HepG2 (cell line): Measurements from ENCODE around the gene ASB16. TPM values are rescaled to one million over a fixed set of nuclear protein-coding genes. Genes with fewer than 3 reads are reported as not detected.
A peak's percentile ranks its signal among the peaks of the same experiment; 100 is the strongest.

Experiments
- ATF7-NPFF ChIP-seq: sonication (generic); formaldehyde crosslinking; IDR thresholded peaks from 2 replicates; pipeline ENCODE4 v1.8.1; 2023; ENCODE audit warnings: mild to moderate bottlenecking, low read depth, missing genetic modification reagents, moderate library complexity
- BRCA1 ChIP-seq: sonication (generic); formaldehyde crosslinking; IDR thresholded peaks from 2 replicates; pipeline ENCODE4 v1.4.0; 2020; ENCODE audit warnings: missing genetic modification reagents
- CCDC6 ChIP-seq: sonication (generic); formaldehyde crosslinking; IDR thresholded peaks from 2 replicates; pipeline ENCODE4 v1.8.1; 2022; ENCODE audit warnings: mild to moderate bottlenecking, missing genetic modification reagents, moderate library complexity
- EHMT2 ChIP-seq: fragments of 200-600 bp; sonication (generic); IDR thresholded peaks from 2 replicates; pipeline ENCODE4 v1.7.0; 2017; ENCODE audit warnings: antibody characterized with exemption, low read depth, low read length, borderline replicate concordance
- GTF2F1 ChIP-seq: fragments of 150-350 bp; IDR thresholded peaks from 2 replicates; pipeline ENCODE4 v1.6.1; 2014; ENCODE audit warnings: low read length
- HMGA1 ChIP-seq: sonication (generic); formaldehyde crosslinking; conservative IDR thresholded peaks from 2 replicates; pipeline ENCODE4 v1.4.0; 2020; ENCODE audit warnings: missing genetic modification reagents
- HMGXB4 ChIP-seq, 2 experiments: sonication (generic) in 1 of 2; formaldehyde crosslinking in 1 of 2; IDR thresholded peaks; 2 replicates each; pipeline versions ENCODE4 v1.4.0 to v1.6.1; 2018 to 2020; ENCODE audit warnings: missing genetic modification reagents in 2 of 2, borderline replicate concordance in 1 of 2, low read depth in 1 of 2, mild to moderate bottlenecking in 1 of 2, missing biosample characterization in 1 of 2
- HOXA3 ChIP-seq: sonication (generic); formaldehyde crosslinking; IDR thresholded peaks from 2 replicates; pipeline ENCODE4 v1.5.0; 2020; ENCODE audit warnings: missing genetic modification reagents
- HOXA5 ChIP-seq: sonication (generic); formaldehyde crosslinking; IDR thresholded peaks from 2 replicates; pipeline ENCODE4 v1.4.0; 2020; ENCODE audit warnings: missing genetic modification reagents
- MTF1 ChIP-seq: sonication (generic); formaldehyde crosslinking; IDR thresholded peaks from 2 replicates; pipeline ENCODE4 v1.5.0; 2020; ENCODE audit warnings: missing genetic modification reagents
- MXD4 ChIP-seq: IDR thresholded peaks from 2 replicates; pipeline ENCODE4 v1.6.1; 2016; ENCODE audit warnings: mild to moderate bottlenecking, missing biosample characterization, missing genetic modification reagents
- NCOR1 ChIP-seq: fragments of 200-600 bp; sonication (generic); IDR thresholded peaks from 2 replicates; pipeline ENCODE4 v1.7.0; 2017; ENCODE audit warnings: antibody characterized with exemption, low read length, borderline replicate concordance
- NR1H2 ChIP-seq: sonication (generic); formaldehyde crosslinking; IDR thresholded peaks from 2 replicates; pipeline ENCODE4 v1.8.1; 2022; ENCODE audit warnings: low read depth, missing genetic modification reagents, borderline replicate concordance
- PAWR ChIP-seq: sonication (generic); formaldehyde crosslinking; IDR thresholded peaks from 2 replicates; pipeline ENCODE4 v1.4.0; 2020; ENCODE audit warnings: missing genetic modification reagents, mild to moderate bottlenecking, borderline replicate concordance
- PAX8 ChIP-seq: sonication (generic); formaldehyde crosslinking; IDR thresholded peaks from 2 replicates; pipeline ENCODE4 v1.8.0; 2022; ENCODE audit warnings: mild to moderate bottlenecking, missing genetic modification reagents, borderline replicate concordance
- POLR2A ChIP-seq, 2 experiments: IDR thresholded peaks; 2 replicates each; pipeline ENCODE4 v1.6.1; 2011; ENCODE audit warnings: low read depth in 2 of 2, low read length in 2 of 2, mild to moderate bottlenecking in 1 of 2, moderate library complexity in 1 of 2; ENCODE audit not compliant: insufficient read depth in 1 of 2
- SOX5 ChIP-seq: IDR thresholded peaks from 2 replicates; pipeline ENCODE4 v1.6.1; 2016; ENCODE audit warnings: borderline replicate concordance
- SRSF9 ChIP-seq: fragments of 200-400 bp; formaldehyde crosslinking; IDR thresholded peaks from 2 replicates; pipeline ENCODE4 v1.6.1; 2018; ENCODE audit warnings: borderline replicate concordance, mild to moderate bottlenecking, low read depth, low read length; ENCODE audit not compliant: insufficient read depth, poor library complexity, severe bottlenecking
- TAF15 ChIP-seq: fragments of 200-400 bp; formaldehyde crosslinking; IDR thresholded peaks from one replicate; pipeline ENCODE4 v1.6.1; 2018; ENCODE audit warnings: mild to moderate bottlenecking, low read depth, low read length; ENCODE audit not compliant: poor library complexity, severe bottlenecking
- WIZ ChIP-seq: sonication (generic); formaldehyde crosslinking; IDR thresholded peaks from 2 replicates; pipeline ENCODE4 v1.5.1; 2020; ENCODE audit warnings: mild to moderate bottlenecking, missing genetic modification reagents
- ZBTB1 ChIP-seq: sonication (generic); formaldehyde crosslinking; IDR thresholded peaks from 2 replicates; pipeline ENCODE4 v1.4.0; 2020; ENCODE audit warnings: missing genetic modification reagents, borderline replicate concordance
- ZFX ChIP-seq: sonication (generic); formaldehyde crosslinking; IDR thresholded peaks from 2 replicates; pipeline ENCODE4 v1.4.0; 2020; ENCODE audit warnings: mild to moderate bottlenecking, low read depth, missing genetic modification reagents, moderate library complexity
- ZNF446 ChIP-seq: sonication (generic); formaldehyde crosslinking; IDR thresholded peaks from 2 replicates; pipeline ENCODE4 v1.5.0; 2020; ENCODE audit warnings: mild to moderate bottlenecking, missing genetic modification reagents
- ZNF530 ChIP-seq: sonication (generic); formaldehyde crosslinking; IDR thresholded peaks from 2 replicates; pipeline ENCODE4 v1.5.0; 2020; ENCODE audit warnings: low read depth, mild to moderate bottlenecking, missing genetic modification reagents
- ZNF547 ChIP-seq: sonication (generic); formaldehyde crosslinking; IDR thresholded peaks from 2 replicates; pipeline ENCODE4 v1.5.1; 2020; ENCODE audit warnings: mild to moderate bottlenecking, missing genetic modification reagents
- ZNF615 ChIP-seq: sonication (generic); formaldehyde crosslinking; IDR thresholded peaks from 2 replicates; pipeline ENCODE4 v1.5.0; 2020; ENCODE audit warnings: mild to moderate bottlenecking, missing genetic modification reagents, borderline replicate concordance
- ZNF660 ChIP-seq: sonication (generic); formaldehyde crosslinking; IDR thresholded peaks from 2 replicates; pipeline ENCODE4 v1.5.1; 2020; ENCODE audit warnings: mild to moderate bottlenecking, low read depth, missing genetic modification reagents, borderline replicate concordance
- ZNF782 ChIP-seq: sonication (generic); formaldehyde crosslinking; IDR thresholded peaks from 2 replicates; pipeline ENCODE4 v1.4.0; 2020; ENCODE audit warnings: missing genetic modification reagents, mild to moderate bottlenecking, borderline replicate concordance
- ZSCAN21 ChIP-seq: sonication (generic); formaldehyde crosslinking; IDR thresholded peaks from 2 replicates; pipeline ENCODE4 v1.8.0; 2022; ENCODE audit warnings: mild to moderate bottlenecking, missing genetic modification reagents, moderate library complexity, borderline replicate concordance
- polyA plus RNA-seq, 8 experiments: library from polyadenylated mRNA; depleted of rRNA in 3 of 8; stranded (reverse) in 7 of 8; unstranded in 1 of 8; fragments of >200 nt; fragmentation: Illumina TruSeq in 4 of 8; extraction: Trizol in 4 of 8; gene quantifications; 2 replicates each; pipeline versions ENCODE4 v1.2.1 to v1.2.3, GENCODE V29; 2011 to 2016; ENCODE audit warnings: low read depth in 4 of 8, missing spikeins in 1 of 8, mixed read lengths in 1 of 8; ENCODE audit not compliant: insufficient read depth in 1 of 8
- total RNA-seq, 5 experiments: library from RNA; depleted of rRNA; stranded (reverse); fragments of >200 nt; fragmentation: Illumina TruSeq; extraction: Trizol; gene quantifications; 2 replicates each; pipeline ENCODE4 v1.2.3, GENCODE V29; 2016; ENCODE audit warnings: low read depth in 1 of 5

Gene ASB16
- total and polyA plus RNA-seq, 2 of the 13 experiments (the other 11 are each of a cell fraction or from before 2014, with no cell fraction given) = 0.07 TPM; not detected in 1

DNA sequence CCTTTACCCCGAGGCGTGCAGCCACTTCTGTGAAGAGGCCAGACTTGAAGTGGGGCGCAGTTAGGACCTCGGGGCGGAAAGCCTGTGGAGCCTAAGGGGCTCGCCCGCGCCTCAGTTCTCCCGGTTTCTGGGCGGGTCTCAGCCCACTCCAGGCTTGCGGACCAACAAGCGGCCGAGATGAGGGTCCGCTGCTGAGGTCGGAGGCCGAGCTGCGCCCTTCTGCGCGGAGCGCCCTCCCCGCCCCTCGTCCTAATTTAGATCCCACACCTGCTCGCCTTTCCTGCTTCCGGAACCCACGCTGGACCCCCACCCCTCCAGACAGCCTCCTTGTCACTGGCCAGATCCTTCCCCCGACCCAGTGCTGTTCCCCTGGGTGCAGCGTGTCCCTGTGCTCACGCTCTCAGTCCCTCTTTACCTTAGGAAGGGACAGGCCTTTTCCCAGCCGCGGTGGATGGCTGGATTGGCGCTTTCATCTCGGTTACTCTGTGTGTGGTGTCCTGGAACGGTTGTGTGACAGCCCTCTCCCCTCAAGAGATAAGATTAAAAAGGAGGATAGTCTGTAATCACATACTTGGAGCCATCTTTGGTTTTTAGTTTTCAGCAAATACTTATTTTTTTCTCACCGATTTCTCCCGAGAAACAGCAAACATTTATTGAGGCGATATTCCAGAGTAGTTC is 30.1 kb downstream of the ASB16 start (continued):
- TF ChIP-seq HOXA3 (CRISPR knock-in tag) (peak; percentile 68), ZNF530 (CRISPR knock-in tag) (no peak), ZNF615 (CRISPR knock-in tag) (no peak), BRCA1 (no peak), CCDC6 (CRISPR knock-in tag) (0 out of 2 replicates have a peak, but pooled peaks have one; percentile 11), MXD4 (peak; percentile 60; the same call in 1 of the 2 replicates), SRSF9 (no peak), POLR2A (IDR thresholded peaks at IDR 0.05; ENCODE audit: insufficient read depth in 1 of 2, low read depth in 2 of 2, low read length in 2 of 2) (peak; percentile 74 to 78), HOXA5 (CRISPR knock-in tag) (no peak), ZNF660 (no peak), ZBTB1 (CRISPR knock-in tag) (no peak), ZSCAN21 (CRISPR knock-in tag) (peak; percentile 41; the same call in 1 of the 2 replicates), MTF1 (CRISPR knock-in tag) (no peak), ZNF446 (CRISPR knock-in tag) (no peak), HMGXB4 (CRISPR knock-in tag; IDR thresholded peaks at IDR 0.05; ENCODE audit: borderline replicate concordance in 1 of 2, low read depth in 1 of 2) (peak; percentile 80 to 86; a peak in 3 of 4 replicates), NR1H2 (CRISPR knock-in tag) (no peak), TAF15 (no peak), ATF7-NPFF (CRISPR knock-in tag) (no peak; the same call in none of the 2 replicates), SOX5 (CRISPR knock-in tag) (no peak), EHMT2 (no peak), PAWR (CRISPR knock-in tag) (no peak), WIZ (no peak), ZFX (CRISPR knock-in tag) (peak; percentile 79), NCOR1 (no peak), PAX8 (0 out of 2 replicates have a peak, but pooled peaks have one; percentile 70), ZNF547 (CRISPR knock-in tag) (no peak), GTF2F1 (no peak), HMGA1 (no peak), ZNF782 (peak; percentile 86)
